GM12865 (cell line): ENCODE measurements around the gene ZNF497.
"Not testable (repeated sequence)": the region's sequence is repeated elsewhere in the genome, so short reads cannot be mapped to it uniquely, and the experiment has no call there.

Source experiments
- DNase-seq: peaks from one replicate; pipeline ENCODE4 v3.0.0; 2010; ENCODE audit warnings: low read depth
- H3K4me3 ChIP-seq: 2 replicates; pipeline ENCODE4 v1.5.1; 2011; ENCODE audit warnings: mild to moderate bottlenecking, low read depth, low read length, control low read depth
- CTCF ChIP-seq: IDR thresholded peaks from 2 replicates; pipeline ENCODE4 v1.5.1; 2011; ENCODE audit warnings: low read length, control low read depth, low read depth, inconsistent platforms; ENCODE audit not compliant: insufficient read depth; ENCODE audit errors: missing control alignments

The ZNF497 gene

GRCh38 chr19:58311345-58311865, 51.1 kb downstream of the ZNF497 start:
- no peak for DNase-seq
- TF ChIP-seq CTCF, result no peak
- H3K4me3 ChIP-seq, result no peak overlapping the region

- not testable (repeated sequence) for DNase-seq
Measured at GRCh38 chr19:58310685-58311084, 51.9 kb downstream of the ZNF497 start.

GRCh38 chr19:58307736-58308135, 54.8 kb downstream of the ZNF497 start:
- no peak for TF ChIP-seq CTCF

More at GRCh38 chr19:58310685-58311084, 51.9 kb downstream of the ZNF497 start:
- H3K4me3 ChIP-seq, result not testable (repeated sequence)

GRCh38 chr19:58305932-58306323, 56.6 kb downstream of the ZNF497 start:
- no peak for TF ChIP-seq CTCF
- DNase-seq, result peak; percentile 52
- H3K4me3 ChIP-seq, result peak overlapping the region; percentile 80

More at GRCh38 chr19:58307736-58308135, 54.8 kb downstream of the ZNF497 start:
- H3K4me3 ChIP-seq, result no peak overlapping the region
- DNase-seq, result no peak

- peak; percentile 99 for DNase-seq
- H3K4me3 ChIP-seq, result peak within 1 kb of the TSS; percentile 80
- no peak for TF ChIP-seq CTCF
Measured at GRCh38 chr19:58305065-58305931, 57.3 kb downstream of the ZNF497 start, which contains the start of gene ERVK3-1. Gene ERVK3-1 (plus strand): TSS chr19:58305377. CDS start chr19:58312169, 6,792 bp downstream.

- no peak for DNase-seq
- peak overlapping the region; percentile 80 for H3K4me3 ChIP-seq
- TF ChIP-seq CTCF, result no peak
Measured at GRCh38 chr19:58304748-58305064, 57.8 kb downstream of the ZNF497 start.
